WTC11 (cell line): Measurements from ENCODE around the gene SERGEF. TPM values are rescaled to one million over a fixed set of nuclear protein-coding genes. Genes with fewer than 3 reads are reported as not detected.
A peak's percentile ranks its signal among the peaks of the same experiment; 100 is the strongest.

ENCODE experiments used
- ATAC-seq: fragments of 200-7000 bp; cut with Tn5 transposase; 2 replicates; pipeline ENCODE4 v1.10.0; 2021; ENCODE audit warnings: mild to moderate bottlenecking, moderate library complexity
- CTCF ChIA-PET: fragments of 300-600 bp; sonication (Branson Sonifier 250); formaldehyde crosslinking; loops from one replicate; lab custom pipeline; 2021; ENCODE audit warnings: antibody characterized with exemption; lab: Charles Lee
- POLR2A ChIA-PET: fragments of 350-600 bp; sonication (Branson Sonifier 250); formaldehyde crosslinking; loops from one replicate; lab custom pipeline; 2021; ENCODE audit warnings: antibody characterized with exemption; lab: Charles Lee
- DNase-seq: peaks from one replicate; pipeline ENCODE4 v3.0.0; 2021; ENCODE audit warnings: low spot score
- H3K27ac Mint-ChIP-seq: 2 replicates; pipeline ENCODE4 v1.8.0; 2021; ENCODE audit warnings: mixed read lengths
- H3K27me3 Mint-ChIP-seq: 2 replicates; pipeline ENCODE4 v1.8.0; 2021; ENCODE audit warnings: low read depth, mild to moderate bottlenecking, moderate library complexity, mixed read lengths
- H3K36me3 Mint-ChIP-seq: 2 replicates; pipeline ENCODE4 v1.8.0; 2021; ENCODE audit warnings: mixed read lengths
- H3K4me1 Mint-ChIP-seq: 2 replicates; pipeline ENCODE4 v1.8.0; 2022; ENCODE audit warnings: mixed read lengths
- H3K4me3 Mint-ChIP-seq: 2 replicates; pipeline ENCODE4 v1.8.0; 2021; ENCODE audit warnings: mild to moderate bottlenecking, moderate library complexity, mixed read lengths
- H3K9me3 Mint-ChIP-seq: 2 replicates; pipeline ENCODE4 v1.8.0; 2021; ENCODE audit warnings: mixed read lengths
- CBFB ChIP-seq: sonication (generic); formaldehyde crosslinking; IDR thresholded peaks from 2 replicates; pipeline ENCODE4 v1.8.1; 2022; ENCODE audit warnings: mild to moderate bottlenecking, low read depth, missing genetic modification reagents
- EMX1 ChIP-seq: fragments of 250-450 bp; sonication (Bioruptor Pico); IDR thresholded peaks from 2 replicates; pipeline ENCODE4 v1.8.0; 2021; ENCODE audit warnings: mild to moderate bottlenecking
- FOXJ3 ChIP-seq: sonication (generic); formaldehyde crosslinking; IDR thresholded peaks from 2 replicates; pipeline ENCODE4 v1.9.0; 2021; ENCODE audit warnings: missing genetic modification reagents, mild to moderate bottlenecking, borderline replicate concordance
- FOXK1 ChIP-seq: sonication (generic); formaldehyde crosslinking; IDR thresholded peaks from 2 replicates; pipeline ENCODE4 v1.8.0; 2022; ENCODE audit warnings: mild to moderate bottlenecking, moderate library complexity, missing genetic modification reagents
- FOXP1 ChIP-seq: sonication (generic); formaldehyde crosslinking; IDR thresholded peaks from 2 replicates; pipeline ENCODE4 v1.8.0; 2022; ENCODE audit warnings: missing genetic modification reagents, mild to moderate bottlenecking, moderate library complexity, borderline replicate concordance
- HMGA2 ChIP-seq: fragments of 250-450 bp; sonication (Bioruptor Pico); IDR thresholded peaks from 2 replicates; pipeline ENCODE4 v1.4.0; 2021; ENCODE audit warnings: mild to moderate bottlenecking, moderate library complexity
- MXD4 ChIP-seq: fragments of 250-450 bp; sonication (Bioruptor Pico); IDR thresholded peaks from 2 replicates; pipeline ENCODE4 v1.8.0; 2021; ENCODE audit warnings: mild to moderate bottlenecking, moderate library complexity, borderline replicate concordance
- MYBL2 ChIP-seq: sonication (generic); formaldehyde crosslinking; IDR thresholded peaks from 2 replicates; pipeline ENCODE4 v1.8.1; 2023; ENCODE audit warnings: mild to moderate bottlenecking, moderate library complexity, missing genetic modification reagents
- NR2C2 ChIP-seq: sonication (generic); formaldehyde crosslinking; IDR thresholded peaks from 2 replicates; pipeline ENCODE4 v1.8.0; 2022; ENCODE audit warnings: mild to moderate bottlenecking, missing genetic modification reagents
- OVOL2 ChIP-seq: fragments of 250-450 bp; sonication (Bioruptor Pico); IDR thresholded peaks from 2 replicates; pipeline ENCODE4 v1.9.0; 2021; ENCODE audit warnings: mild to moderate bottlenecking, borderline replicate concordance
- SMAD3 ChIP-seq: sonication (generic); formaldehyde crosslinking; IDR thresholded peaks from 2 replicates; pipeline ENCODE4 v1.8.0; 2022; ENCODE audit warnings: missing genetic modification reagents, mild to moderate bottlenecking, borderline replicate concordance
- SOX15 ChIP-seq: fragments of 250-450 bp; sonication (Bioruptor Pico); IDR thresholded peaks from 2 replicates; pipeline ENCODE4 v1.9.0; 2021; ENCODE audit warnings: mild to moderate bottlenecking
- TP53 ChIP-seq: sonication (generic); formaldehyde crosslinking; IDR thresholded peaks from 2 replicates; pipeline ENCODE4 v1.8.1; 2023; ENCODE audit warnings: mild to moderate bottlenecking, missing genetic modification reagents
- ZNF138 ChIP-seq: sonication (generic); formaldehyde crosslinking; conservative IDR thresholded peaks from 2 replicates; pipeline ENCODE4 v1.8.1; 2022; ENCODE audit warnings: mild to moderate bottlenecking, moderate library complexity, missing genetic modification reagents
- ZNF219 ChIP-seq: sonication (generic); formaldehyde crosslinking; IDR thresholded peaks from 2 replicates; pipeline ENCODE4 v1.8.0; 2023; ENCODE audit warnings: missing genetic modification reagents, mild to moderate bottlenecking, borderline replicate concordance
- ZNF263 ChIP-seq: sonication (generic); formaldehyde crosslinking; IDR thresholded peaks from 2 replicates; pipeline ENCODE4 v1.8.1; 2022; ENCODE audit warnings: low read depth, mild to moderate bottlenecking, moderate library complexity, missing genetic modification reagents
- ZNF396 ChIP-seq: fragments of 250-450 bp; sonication (Bioruptor Pico); IDR thresholded peaks from 2 replicates; pipeline ENCODE4 v1.8.0; 2021; ENCODE audit warnings: mild to moderate bottlenecking, moderate library complexity, borderline replicate concordance
- ZNF671 ChIP-seq: fragments of 250-450 bp; sonication (Bioruptor Pico); IDR thresholded peaks from 2 replicates; pipeline ENCODE4 v1.8.0; 2021; ENCODE audit warnings: mild to moderate bottlenecking
- total RNA-seq: library from RNA; stranded (reverse); gene quantifications from 3 replicates; pipeline ENCODE4 v1.2.3, GENCODE V29; 2021
- TF ChIP-seq, protein P1 (sequence below): sonication (generic); formaldehyde crosslinking; IDR thresholded peaks from 2 replicates; pipeline ENCODE4 v1.8.0; 2023; ENCODE audit warnings: mild to moderate bottlenecking, missing genetic modification reagents
- TF ChIP-seq, protein P2 (sequence below): sonication (generic); formaldehyde crosslinking; IDR thresholded peaks from 2 replicates; pipeline ENCODE4 v1.8.0; 2022; ENCODE audit warnings: mild to moderate bottlenecking, missing genetic modification reagents
- TF ChIP-seq, protein P3 (sequence below): sonication (generic); formaldehyde crosslinking; IDR thresholded peaks from 2 replicates; pipeline ENCODE4 v1.8.1; 2023; ENCODE audit warnings: mild to moderate bottlenecking, missing genetic modification reagents, moderate library complexity
- TF ChIP-seq, protein P4 (sequence below): fragments of 250-450 bp; sonication (Bioruptor Pico); IDR thresholded peaks from 2 replicates; pipeline ENCODE4 v1.9.0; 2021; ENCODE audit warnings: mild to moderate bottlenecking, borderline replicate concordance

SERGEF gene
- total RNA-seq, 1 experiment from 2014 or later, result 35.5 TPM

DNA sequence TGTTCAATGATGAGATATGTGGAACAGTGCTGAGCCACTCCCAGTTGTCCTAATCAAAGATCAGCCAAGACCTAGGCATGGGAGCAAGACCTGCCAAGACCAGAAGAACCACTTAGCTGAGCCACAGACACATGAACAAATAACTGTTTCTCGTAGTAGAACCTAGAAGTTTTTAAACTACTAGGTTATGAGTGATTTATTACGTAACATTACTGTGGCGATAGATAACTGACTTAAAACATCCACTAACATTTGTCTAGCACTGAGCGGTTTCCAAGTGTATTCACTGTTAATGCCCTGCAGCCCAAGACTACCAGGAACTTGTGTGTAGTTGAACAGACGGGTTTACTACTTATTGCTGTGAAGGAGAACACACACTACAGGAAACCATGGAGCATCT lies 120.4 kb downstream of the SERGEF start (continued):
- TF ChIP-seq, protein P1, sequence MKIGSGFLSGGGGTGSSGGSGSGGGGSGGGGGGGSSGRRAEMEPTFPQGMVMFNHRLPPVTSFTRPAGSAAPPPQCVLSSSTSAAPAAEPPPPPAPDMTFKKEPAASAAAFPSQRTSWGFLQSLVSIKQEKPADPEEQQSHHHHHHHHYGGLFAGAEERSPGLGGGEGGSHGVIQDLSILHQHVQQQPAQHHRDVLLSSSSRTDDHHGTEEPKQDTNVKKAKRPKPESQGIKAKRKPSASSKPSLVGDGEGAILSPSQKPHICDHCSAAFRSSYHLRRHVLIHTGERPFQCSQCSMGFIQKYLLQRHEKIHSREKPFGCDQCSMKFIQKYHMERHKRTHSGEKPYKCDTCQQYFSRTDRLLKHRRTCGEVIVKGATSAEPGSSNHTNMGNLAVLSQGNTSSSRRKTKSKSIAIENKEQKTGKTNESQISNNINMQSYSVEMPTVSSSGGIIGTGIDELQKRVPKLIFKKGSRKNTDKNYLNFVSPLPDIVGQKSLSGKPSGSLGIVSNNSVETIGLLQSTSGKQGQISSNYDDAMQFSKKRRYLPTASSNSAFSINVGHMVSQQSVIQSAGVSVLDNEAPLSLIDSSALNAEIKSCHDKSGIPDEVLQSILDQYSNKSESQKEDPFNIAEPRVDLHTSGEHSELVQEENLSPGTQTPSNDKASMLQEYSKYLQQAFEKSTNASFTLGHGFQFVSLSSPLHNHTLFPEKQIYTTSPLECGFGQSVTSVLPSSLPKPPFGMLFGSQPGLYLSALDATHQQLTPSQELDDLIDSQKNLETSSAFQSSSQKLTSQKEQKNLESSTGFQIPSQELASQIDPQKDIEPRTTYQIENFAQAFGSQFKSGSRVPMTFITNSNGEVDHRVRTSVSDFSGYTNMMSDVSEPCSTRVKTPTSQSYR (CRISPR knock-in tag), result no peak

DNA sequence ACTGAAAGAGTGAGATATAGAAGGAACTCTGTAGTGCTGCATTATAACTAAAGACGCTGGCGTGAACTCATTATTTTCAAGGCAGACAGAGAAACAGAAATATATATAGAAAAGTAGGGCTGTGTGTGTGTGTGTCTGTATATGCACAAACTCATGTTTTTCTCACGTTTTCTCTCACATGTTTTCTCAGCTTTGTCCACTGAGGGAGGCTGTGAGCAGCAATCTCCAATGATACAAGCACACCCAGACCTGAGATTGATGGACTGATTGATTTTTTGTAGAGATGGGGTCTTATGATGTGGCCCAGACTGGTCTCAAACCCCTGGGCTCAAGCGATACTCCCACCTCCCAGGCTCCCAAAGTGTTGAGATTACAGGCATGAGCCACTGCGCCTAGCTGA lies 122.5 kb downstream of the SERGEF start:
- CTCF ChIA-PET, result interaction anchor here (0.8 to 2.3 kb wide), 7 partner anchors 8 to 159 kb away, joined by 3 to 11 read pairs (median 5); no protein-coding TSS in a partner anchor
- H3K4me1 Mint-ChIP-seq, result peaks cover 17% of the 10 kb centered on the region
- no peak for DNase-seq
- H3K27ac Mint-ChIP-seq, result no peak overlapping the region
- POLR2A ChIA-PET, result no interaction called here
- no peaks in the 10 kb centered on the region for H3K36me3 Mint-ChIP-seq
- TF ChIP-seq TP53, result no peak
- TF ChIP-seq MXD4 (CRISPR knock-in tag), result no peak
- TF ChIP-seq ZNF219 (CRISPR knock-in tag), result no peak
- no peak for TF ChIP-seq ZNF263 (CRISPR knock-in tag)
- TF ChIP-seq SOX15 (CRISPR knock-in tag), result no peak
- no peak for TF ChIP-seq SMAD3 (CRISPR knock-in tag)
- no peak for TF ChIP-seq ZNF671 (CRISPR knock-in tag)
- no peak for TF ChIP-seq NR2C2 (CRISPR knock-in tag)
- TF ChIP-seq CBFB (CRISPR knock-in tag), result no peak
- TF ChIP-seq, protein P2, sequence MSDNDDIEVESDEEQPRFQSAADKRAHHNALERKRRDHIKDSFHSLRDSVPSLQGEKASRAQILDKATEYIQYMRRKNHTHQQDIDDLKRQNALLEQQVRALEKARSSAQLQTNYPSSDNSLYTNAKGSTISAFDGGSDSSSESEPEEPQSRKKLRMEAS (CRISPR knock-in tag), result no peak
- TF ChIP-seq ZNF396, result no peak
- TF ChIP-seq OVOL2 (CRISPR knock-in tag), result no peak
- TF ChIP-seq ZNF138 (CRISPR knock-in tag), result no peak
- no peak for TF ChIP-seq HMGA2
- no peak for TF ChIP-seq EMX1 (CRISPR knock-in tag)
- TF ChIP-seq FOXK1 (CRISPR knock-in tag), result no peak
- TF ChIP-seq MYBL2 (CRISPR knock-in tag), result no peak
- H3K4me3 Mint-ChIP-seq, result no peak overlapping the region
- H3K9me3 Mint-ChIP-seq, result no peaks in the 10 kb centered on the region
- H3K27me3 Mint-ChIP-seq, result no peaks in the 10 kb centered on the region
- ATAC-seq, result peak; percentile 34; the same call in 1 of the 2 replicates

DNA sequence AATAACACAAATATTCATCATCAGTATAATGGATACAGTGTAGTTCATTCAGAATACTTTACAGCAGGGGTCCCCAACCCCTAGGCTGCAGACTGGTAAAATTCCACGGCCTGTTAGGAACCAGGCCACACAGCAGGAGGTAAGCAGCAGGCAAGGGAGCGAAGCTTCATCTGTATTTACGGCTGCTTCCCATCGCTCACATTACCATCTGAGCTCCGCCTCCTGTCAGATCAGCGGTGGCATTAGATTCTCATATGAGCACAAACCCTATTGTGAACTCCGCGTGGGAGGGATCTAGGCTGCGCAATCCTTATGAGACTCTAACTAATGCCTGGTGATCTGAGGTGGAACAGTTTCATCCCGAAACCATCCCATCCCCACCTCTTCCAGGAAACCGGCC lies 125.1 kb downstream of the SERGEF start:
- peak; percentile 58 for DNase-seq

DNA sequence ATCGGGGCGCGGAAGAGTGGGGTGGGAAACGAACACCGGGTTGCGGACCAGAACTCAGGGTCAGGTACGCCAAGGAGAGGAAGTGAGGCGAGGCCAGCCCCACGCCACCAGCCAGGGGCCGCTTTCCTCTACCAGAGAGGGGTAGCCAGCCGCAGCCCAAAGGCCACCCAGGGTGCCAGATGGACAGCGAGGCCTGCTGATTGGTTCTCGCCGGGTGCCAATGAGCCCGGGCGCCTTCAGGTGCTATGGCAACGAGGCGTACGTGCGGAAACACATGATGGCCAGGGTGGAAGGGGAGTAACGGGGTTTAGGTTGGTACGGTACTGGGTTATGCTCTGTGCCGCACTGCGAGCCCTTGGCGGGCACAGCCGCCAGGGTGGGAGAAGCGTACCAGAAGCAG lies 128.9 kb downstream of the SERGEF start:
- no peak for ATAC-seq
- Mint-ChIP-seq H3K36me3 (no peaks in the 10 kb centered on the region), H3K4me3 (no peak overlapping the region), H3K4me1 (peaks cover 17% of the 10 kb centered on the region), H3K27me3 (no peaks in the 10 kb centered on the region), H3K27ac (no peak overlapping the region), H3K9me3 (no peaks in the 10 kb centered on the region)
- DNase-seq, result peak; percentile 22
- CTCF ChIA-PET, result interaction anchor here (1.0 to 2.0 kb wide), 6 partner anchors 10 to 163 kb away, joined by 3 to 8 read pairs (median 4); no protein-coding TSS in a partner anchor
- POLR2A ChIA-PET, result no interaction called here
- no peak for TF ChIP-seq FOXJ3
- TF ChIP-seq, protein P3, sequence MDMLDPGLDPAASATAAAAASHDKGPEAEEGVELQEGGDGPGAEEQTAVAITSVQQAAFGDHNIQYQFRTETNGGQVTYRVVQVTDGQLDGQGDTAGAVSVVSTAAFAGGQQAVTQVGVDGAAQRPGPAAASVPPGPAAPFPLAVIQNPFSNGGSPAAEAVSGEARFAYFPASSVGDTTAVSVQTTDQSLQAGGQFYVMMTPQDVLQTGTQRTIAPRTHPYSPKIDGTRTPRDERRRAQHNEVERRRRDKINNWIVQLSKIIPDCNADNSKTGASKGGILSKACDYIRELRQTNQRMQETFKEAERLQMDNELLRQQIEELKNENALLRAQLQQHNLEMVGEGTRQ (CRISPR knock-in tag), result no peak
- TF ChIP-seq, protein P4, sequence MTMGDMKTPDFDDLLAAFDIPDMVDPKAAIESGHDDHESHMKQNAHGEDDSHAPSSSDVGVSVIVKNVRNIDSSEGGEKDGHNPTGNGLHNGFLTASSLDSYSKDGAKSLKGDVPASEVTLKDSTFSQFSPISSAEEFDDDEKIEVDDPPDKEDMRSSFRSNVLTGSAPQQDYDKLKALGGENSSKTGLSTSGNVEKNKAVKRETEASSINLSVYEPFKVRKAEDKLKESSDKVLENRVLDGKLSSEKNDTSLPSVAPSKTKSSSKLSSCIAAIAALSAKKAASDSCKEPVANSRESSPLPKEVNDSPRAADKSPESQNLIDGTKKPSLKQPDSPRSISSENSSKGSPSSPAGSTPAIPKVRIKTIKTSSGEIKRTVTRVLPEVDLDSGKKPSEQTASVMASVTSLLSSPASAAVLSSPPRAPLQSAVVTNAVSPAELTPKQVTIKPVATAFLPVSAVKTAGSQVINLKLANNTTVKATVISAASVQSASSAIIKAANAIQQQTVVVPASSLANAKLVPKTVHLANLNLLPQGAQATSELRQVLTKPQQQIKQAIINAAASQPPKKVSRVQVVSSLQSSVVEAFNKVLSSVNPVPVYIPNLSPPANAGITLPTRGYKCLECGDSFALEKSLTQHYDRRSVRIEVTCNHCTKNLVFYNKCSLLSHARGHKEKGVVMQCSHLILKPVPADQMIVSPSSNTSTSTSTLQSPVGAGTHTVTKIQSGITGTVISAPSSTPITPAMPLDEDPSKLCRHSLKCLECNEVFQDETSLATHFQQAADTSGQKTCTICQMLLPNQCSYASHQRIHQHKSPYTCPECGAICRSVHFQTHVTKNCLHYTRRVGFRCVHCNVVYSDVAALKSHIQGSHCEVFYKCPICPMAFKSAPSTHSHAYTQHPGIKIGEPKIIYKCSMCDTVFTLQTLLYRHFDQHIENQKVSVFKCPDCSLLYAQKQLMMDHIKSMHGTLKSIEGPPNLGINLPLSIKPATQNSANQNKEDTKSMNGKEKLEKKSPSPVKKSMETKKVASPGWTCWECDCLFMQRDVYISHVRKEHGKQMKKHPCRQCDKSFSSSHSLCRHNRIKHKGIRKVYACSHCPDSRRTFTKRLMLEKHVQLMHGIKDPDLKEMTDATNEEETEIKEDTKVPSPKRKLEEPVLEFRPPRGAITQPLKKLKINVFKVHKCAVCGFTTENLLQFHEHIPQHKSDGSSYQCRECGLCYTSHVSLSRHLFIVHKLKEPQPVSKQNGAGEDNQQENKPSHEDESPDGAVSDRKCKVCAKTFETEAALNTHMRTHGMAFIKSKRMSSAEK (CRISPR knock-in tag), result no peak

More for the DNA sequence above, 125.1 kb downstream of the SERGEF start:
- TF ChIP-seq FOXP1, result no peak
- TF ChIP-seq, all 79 proteins: peak for 0
- ATAC-seq, result peak; percentile 65; the same call in 1 of the 2 replicates
- Mint-ChIP-seq H3K9me3 (no peaks in the 10 kb centered on the region), H3K4me3 (no peak overlapping the region), H3K27me3 (no peaks in the 10 kb centered on the region), H3K36me3 (no peaks in the 10 kb centered on the region), H3K27ac (no peak overlapping the region), H3K4me1 (peaks cover 17% of the 10 kb centered on the region)
- POLR2A ChIA-PET, result no interaction called here
- CTCF ChIA-PET, result interaction anchor here (0.9 to 2.5 kb wide), 12 partner anchors 11 to 169 kb away, joined by 3 to 16 read pairs (median 4); partner anchors contain the start of gene KCNC1
